NCI-H82 treated with DMSO at 0.1 percent for 48 hours (cell line): ENCODE measurements around the gene SDK1.

Experiments used
- DNase-seq: peaks from one replicate; lab custom pipeline; 2025; ENCODE audit not compliant: unreplicated experiment; lab: John Stamatoyannopoulos, UW

The SDK1 gene

DNA sequence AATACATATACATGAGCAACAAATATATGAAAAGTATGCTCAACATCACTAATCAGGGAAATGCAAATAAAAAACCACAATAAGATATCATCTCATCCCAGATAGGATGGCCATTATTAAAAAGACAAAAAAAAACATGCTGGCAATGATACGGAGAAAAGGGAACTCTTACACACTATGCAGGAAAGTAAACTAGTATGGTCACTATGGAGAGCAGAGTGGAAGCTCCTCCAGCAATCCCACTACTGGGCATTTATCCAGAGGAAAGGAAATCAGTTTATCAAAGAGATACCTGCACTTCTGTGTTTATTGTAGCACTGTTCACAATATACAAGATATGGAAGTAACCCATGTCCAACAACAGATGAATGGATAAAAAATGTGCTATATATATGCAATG, 217.5 kb downstream of the SDK1 start:
- DNase-seq, result no peak

DNA sequence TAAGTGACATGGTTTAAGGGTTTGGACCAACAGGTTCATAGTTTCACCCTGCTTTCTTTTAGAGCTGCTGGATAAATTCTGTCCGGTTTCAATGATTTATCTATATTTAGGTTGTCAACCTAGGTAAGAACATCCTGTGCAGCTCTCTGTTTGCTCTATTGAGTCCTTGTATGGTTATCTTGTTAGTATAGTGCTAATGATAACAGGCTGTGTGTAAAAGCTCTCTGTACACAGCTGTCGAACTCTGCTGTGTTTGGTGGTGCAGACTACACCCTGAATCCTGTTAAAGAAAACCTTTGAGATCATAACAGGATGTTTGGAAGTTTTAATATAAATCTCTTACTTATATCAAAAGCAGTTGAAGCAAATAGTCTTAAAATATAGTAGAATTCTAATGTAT, 219.2 kb downstream of the SDK1 start:
- no peak for DNase-seq

DNA sequence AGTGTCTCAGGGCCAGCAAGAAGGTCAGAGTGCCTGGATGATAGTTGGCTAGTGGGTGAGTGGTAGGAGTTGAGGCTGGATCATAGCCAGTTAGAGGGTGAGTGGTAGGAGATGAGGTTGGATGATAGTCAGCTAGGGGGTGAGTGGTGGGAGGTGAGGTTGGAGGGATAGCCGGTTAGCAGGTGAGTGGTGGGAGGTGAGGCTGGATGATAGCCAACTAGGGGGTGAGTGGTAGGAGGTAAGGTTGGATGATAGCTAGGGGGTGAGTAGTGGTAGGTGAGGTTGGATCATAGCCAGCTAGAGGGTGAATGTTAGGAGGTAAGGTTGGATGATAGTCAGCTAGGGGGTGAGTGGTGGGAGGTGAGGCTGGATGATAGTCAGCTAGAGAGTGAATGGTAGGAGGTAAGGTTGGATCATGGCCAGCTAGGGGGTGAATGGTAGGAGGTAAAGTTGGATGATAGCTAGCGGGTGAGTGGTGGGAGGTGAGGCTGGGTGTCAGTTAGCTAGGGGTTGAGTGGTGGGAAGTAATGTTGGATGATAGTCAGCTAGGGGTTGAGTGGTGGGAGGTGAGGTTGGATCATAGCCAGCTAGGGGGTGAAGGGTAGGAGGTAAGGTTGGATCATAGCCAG, 226.6 kb downstream of the SDK1 start:
- no peak for DNase-seq

DNA sequence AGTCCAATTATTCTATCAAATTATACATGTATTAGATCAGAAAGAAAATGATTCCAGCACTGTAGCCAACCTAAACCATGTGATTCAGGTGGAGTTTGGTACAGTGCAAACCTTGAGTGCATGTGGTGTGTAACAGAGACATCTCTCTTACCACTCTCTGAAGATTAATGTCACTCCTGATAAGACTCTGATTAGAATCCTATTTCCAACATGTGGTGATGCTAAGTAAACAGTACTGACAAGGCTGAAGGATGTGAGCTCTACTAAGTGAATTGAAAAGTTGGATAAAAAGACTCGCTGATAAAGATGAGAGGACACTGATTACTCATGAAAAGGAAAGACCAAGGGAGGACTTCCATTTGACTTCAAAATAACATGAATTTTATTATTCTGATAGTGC, 232.0 kb downstream of the SDK1 start:
- DNase-seq, result peak; percentile 41

DNA sequence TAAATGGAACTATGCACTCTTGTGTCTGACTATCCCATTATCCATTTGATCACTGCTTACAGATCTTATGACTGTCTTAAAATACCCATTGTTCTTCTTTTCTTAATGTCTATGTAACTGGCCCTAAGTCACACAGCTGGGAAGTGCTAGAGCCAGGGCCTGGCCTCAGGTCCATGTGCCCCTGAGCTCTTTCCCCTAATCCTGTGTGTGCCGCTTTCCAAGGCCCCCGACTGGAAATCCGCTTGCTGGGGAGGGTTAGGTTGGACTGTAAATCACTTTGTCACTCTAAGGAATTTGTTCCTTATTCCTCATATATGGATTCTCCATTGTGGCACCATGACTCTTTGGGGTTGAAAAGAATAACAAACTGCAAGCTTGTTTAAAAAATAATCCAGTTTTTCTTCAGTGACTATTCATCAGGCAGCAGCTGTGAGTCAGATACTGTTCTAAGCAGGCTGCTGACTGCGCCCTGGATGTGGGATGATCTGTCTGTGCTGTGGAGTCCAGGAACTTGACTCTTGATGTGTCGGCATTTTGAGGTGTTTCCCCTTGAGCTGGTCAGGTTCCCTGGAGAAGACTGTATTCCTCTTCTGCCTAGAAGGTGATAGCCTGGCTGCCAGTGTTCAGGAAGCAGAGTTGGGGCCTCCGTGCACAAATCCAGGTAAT, 236.3 kb downstream of the SDK1 start:
- DNase-seq, result peak; percentile 66

DNA sequence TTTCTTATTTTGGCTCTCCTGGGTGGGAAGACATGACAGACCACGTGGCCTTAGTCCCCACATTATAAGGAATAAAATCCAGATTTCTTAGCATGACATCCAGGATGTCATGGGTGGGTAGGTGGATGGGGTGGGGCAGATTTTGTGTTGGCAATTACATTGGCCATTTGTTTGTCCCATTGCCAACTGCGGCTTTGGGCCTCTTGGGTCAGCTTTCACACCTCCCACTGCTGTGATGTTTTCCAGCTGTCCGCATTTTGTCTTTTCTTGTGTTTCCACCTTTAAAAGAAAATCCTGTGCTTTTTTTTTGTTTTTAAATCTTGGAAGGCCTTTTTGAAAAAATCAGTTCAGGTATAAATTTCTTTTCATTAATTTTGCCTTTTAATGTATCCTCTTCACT, 237.0 kb downstream of the SDK1 start:
- no peak for DNase-seq

DNA sequence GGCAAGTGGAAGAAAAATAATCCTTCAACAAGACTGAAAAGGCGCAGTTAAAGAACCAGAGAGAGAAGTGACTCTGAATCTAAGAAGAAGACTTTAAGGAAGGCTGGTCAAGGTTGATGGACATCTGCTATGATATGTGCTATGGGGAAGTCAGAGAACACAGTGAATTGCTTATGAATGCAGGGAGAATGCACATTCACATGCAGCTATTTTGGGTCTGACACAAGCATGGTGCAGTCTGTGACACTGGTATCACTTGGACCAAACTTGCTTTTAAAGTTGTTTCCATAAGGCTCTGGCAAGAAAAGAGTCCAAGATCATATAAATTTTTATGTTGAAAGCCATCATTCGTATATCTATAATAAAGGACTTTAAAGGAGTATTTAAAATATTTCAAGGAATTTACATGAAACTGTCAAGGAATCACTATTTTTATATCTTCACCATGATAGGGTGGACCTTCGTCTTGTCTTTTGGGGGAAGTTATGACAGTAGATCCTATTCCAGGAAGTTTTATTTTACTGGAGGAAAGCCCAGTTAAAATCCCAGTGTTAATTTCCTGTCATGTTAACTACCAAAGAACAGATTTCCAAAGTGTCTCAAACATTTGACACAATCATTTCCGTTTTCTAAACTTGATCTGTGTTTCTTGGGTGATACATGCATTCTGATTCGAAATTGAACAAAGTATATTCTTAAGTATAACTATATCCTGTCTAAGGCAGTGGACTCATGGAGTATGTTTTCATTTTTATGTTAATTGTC, 239.6 kb downstream of the SDK1 start:
- no peak for DNase-seq

DNA sequence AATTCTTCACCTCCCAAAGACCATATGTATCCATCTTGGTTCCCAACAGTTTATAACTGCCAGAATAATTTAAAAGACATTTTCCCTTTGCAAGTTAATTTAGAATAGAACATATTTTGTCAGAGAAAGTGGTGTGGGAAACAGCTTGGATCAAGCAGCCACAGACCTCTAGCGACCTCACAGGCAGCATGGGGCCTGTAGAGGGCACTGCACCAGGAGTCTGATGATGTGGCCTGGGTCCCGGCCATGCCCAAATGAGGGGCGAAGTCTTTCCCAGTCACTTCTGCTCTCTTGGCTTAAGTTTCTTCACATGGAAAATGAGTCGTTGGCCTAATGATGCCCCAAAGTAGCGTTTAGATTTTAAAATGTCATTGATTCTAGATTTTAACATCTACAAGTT, 243.2 kb downstream of the SDK1 start:
- no peak for DNase-seq

DNA sequence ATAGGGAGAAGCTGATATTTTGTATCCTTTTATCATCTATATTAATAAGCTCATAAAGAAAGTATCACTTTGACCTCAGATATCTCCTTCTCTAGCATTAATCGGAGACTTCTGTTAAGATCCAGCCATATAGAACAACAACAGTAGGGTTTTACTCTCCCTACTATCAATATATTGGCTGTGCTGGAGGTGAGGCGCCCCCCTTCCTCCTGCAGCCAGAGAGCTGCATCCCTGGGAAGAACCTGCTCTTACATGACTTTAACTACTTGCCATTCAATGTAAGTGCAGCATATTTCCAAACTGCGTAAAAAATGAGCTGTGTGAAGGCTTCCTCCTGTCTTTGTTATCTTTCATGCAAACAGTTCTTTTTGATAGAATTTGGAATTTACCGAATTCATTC, 247.8 kb downstream of the SDK1 start:
- DNase-seq, result no peak

DNA sequence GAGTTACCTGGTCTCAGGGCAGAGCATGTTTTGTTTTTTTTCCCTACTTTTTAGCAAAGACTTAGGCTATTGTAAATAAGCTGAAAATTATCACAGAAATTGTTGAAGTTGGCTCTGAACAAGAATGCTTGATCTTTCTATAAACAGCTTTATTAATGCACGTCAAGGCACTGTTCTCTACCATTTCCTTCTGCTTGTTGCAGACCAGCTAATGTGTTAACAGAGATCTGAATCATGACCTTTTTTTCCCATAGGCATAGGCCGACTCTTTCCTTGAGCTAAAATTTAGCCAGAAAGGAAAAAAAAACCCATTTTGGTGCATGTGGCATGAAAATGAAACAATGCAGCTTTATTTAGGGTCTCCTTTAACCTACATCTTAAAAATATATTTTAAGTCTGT, 248.5 kb downstream of the SDK1 start:
- DNase-seq, result no peak

DNA sequence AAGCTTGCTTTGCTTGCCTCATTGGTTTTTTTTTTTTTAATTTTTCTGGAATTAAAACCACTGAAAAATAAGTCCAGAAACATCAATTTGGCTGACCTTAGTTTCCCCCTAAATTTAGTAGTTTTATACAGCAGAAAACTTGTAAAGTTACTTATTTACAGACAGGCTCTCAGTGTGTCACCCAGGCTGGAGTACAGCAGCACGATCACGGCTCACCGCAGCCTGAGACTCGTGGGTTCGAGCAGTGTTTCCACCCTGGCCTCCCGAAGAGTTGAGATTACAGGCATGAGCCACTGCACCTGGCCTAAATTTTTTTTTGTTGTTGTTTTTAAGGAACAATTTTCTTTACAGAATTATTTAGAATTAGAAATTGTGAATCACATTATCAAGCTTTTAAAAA, 250.5 kb downstream of the SDK1 start:
- no peak for DNase-seq

DNA sequence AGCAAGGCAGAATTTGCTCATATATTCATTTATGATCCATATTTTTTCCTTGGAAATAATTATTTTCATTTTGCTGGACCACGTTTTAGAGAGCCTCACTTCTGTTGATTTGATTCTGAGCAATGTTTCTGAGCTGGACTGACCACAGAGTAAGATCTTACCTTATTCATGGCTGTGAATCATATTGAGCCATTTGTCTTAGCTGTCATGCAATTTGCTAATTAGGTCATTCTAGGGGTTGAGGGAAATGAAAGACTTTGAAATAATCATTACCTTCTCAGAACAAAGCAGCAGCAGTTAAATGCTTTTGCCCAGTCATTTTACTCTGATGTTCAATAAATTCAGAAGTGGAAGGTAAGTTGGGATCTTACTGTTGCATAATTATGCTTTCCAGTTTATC, 251.4 kb downstream of the SDK1 start:
- DNase-seq, result no peak

DNA sequence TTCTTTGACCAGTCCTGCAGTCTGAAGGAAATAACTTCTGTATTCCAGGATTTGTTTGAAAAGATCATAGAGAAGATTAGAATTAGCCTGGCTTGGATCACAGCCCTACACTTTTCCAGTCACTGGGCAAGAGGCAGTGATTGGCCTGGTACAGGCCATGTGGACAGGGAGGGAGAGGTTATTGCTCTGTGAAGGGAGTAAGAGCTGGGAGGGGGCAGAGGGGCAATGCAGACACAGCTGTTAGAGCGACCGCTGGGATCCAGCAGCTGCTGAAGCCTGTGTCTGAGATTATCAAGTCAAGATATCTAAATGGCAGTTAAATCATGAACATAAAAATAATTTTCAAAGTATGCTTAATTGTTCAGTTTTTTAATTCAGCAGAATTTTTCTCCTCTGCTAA, 257.3 kb downstream of the SDK1 start:
- DNase-seq, result no peak

DNA sequence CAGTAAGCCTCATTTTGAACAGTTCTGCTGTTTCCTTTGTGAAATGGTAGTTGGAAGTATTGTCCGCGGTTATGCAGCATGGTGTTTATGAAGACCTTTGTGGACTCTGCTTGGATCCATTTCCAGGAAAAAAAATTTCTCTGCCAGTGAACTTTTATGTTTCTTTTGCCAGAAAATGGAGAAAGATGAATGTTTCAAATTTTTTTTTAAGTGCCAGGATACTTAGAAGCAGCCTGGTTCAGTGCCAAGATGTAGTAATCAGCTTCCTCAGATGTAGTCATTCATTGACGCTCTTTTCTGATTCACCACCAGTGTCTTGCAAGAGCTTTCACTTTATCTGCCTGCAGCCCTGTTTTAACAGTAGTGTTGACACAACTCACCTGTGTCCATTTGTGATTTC, 258.2 kb downstream of the SDK1 start:
- no peak for DNase-seq

DNA sequence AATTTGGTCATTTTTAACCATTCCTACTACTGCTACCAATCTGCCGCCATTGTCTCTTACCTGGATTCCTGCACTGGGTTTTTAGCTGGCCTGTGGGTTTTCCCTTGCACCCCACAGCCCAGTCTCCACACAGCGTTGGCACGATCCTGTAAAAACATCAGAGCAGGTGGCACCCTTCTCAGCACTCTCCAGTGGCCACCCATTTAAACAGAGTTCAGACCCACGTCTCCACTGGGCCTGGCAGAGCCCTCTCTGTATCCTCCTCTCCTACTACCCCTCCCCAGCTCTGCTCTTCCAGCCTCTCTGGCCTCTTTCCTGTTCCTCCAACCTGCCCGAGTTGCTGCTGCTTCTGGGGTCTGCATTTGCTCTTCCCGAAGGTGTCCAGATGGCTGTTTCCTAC, 259.4 kb downstream of the SDK1 start:
- no peak for DNase-seq

DNA sequence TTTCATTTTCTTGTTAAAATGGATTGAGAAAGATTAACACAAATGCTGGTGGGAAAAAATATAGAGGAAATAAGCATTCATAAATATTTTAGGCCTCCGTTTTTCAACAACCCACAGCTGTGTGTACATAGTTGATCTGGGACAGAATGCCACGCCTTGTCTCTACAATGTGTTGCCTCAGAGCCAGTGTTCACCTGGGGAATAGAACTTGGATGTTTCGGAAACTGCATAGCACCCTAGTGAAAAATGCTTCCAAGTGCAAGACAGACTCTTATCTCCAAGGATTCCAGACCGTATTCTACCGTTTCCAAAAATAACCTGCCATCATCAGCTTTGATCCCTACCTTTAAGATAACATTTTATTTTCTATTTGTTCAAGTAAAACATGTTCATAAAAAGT, 260.9 kb downstream of the SDK1 start:
- DNase-seq, result no peak

DNA sequence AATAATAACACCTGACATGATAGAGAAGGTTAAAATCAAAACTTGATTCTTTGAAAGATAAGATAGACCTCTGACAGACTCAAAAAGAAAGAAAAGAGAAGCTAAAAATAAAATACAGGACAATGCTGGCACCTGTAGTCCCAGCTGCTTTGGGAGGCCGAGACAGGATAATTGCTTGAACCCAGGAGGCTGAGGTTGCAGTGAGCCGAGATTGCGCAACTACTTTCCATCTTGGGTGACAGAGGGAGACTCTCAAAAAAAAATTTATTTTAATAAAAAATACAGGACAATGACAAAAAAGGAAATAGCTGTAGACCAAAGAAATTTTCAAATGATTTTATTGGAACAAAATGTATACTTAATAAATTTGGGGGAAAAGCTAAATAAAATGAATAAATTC, 263.2 kb downstream of the SDK1 start:
- DNase-seq, result no peak

DNA sequence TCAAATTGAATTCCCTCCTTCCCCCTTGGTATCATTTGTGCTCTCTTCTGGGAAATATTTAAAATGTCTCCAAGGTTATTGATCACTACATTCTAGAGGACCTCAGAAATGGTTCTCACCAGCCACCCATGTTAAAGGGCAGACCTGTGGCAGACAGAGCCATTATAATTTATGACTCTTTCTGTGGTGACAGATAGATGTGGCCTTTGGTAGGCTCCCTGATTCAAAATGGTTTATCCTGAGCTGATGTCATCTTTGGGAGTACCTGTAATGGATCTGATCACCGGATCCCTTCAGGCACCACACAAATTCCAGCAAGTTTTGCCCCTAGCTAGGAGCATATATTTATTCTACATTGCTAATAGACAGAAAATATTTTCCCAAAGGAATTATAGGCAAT, 267.5 kb downstream of the SDK1 start:
- no peak for DNase-seq

DNA sequence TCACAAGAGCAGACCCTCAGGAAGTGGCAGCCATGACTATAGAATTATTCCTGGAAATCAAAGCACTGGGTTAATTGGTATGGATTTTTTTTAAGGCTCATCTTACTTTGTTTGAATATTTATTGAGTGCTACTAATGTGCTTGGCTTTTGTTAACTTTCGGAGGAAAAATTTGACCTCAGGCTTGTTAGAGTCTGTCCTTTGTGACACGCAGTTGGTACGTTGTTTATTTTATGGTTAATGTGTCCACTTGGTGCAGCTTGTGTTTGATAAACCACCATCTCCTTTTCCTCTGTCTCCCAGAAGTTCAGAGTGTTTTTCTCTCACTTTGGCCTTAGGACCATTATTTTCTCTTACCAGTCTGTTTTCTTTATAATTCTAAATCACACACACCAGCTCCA, 268.6 kb downstream of the SDK1 start:
- no peak for DNase-seq

DNA sequence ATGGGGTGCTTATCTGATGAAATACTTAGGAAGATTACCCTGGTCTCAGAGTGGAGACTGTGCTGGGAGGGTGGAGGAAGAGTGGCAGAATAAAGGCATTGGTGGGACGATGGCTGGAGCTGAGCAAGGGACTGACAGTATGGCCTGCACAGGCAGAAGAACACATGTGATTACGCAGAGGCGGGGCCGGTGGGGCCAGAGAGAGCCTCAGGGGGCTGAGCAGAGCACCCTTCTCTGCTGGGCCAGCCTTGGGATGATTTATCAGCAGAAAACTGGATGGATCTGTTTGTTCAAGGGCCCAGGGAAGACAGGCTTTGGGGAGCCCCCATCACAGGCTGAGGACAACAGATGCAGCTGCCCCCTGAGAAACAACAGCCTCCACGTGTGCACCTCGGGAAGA, 272.1 kb downstream of the SDK1 start:
- no peak for DNase-seq

DNA sequence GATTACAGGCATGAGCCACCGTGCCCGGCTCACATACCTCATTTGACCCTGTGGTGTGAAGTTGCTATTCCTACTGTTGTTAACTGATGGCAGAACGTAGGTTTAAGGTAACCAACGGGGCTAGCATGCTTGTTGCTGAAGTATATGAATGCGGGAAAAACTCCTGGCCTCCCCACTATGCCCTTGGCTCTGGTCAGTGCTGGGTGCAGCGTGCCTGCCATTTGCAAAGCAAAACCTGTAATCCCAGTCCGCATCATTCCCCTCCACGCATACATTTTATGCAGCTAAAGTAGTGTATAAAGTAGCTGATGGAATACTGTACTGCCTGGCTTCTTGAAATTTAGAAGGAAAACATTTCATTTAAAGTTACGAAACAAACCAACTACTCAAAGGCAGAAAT, 273.3 kb downstream of the SDK1 start:
- no peak for DNase-seq

DNA sequence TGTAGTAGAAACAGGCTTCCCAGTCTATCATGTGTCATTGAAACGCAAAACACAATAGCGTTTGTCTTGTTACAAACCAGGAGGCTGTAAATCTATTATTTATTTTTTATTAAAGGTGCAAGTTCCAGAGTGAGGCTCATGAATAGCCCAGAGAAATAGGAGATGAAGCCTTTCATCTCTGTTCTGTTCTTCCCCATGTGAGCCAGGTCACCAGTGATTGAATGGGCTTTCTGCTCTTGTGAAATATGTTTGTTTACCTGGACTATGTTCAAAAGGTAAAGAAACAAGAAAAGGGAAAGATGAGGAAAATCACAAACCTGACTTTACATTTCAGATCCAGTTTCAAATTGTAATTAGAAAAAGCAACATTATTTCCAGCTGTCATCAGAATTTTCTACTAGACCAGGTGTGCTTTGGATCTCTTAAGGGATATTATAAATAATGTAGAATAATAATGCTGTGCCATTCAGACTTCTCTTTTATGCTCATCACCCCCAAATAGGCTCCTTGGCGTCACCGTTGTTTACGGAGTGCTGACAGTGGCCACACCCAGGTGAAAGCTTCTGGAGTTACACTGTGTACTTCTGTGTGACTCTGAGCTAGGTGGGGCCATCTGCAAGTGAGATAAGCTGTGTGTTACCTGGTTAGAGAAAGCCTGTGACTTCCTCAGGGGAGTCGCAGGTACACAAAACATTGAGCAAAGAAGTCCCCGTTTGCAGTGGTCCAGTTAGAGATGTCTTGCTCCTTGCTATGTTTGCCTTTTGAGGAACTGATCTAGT, 274.9 kb downstream of the SDK1 start:
- no peak for DNase-seq
